ENCODE data around the gene ANGPTL4. TPM values are rescaled to one million over a fixed set of nuclear protein-coding genes. Genes with fewer than 3 reads are reported as not detected.

ANGPTL4 gene
- total and polyA plus RNA-seq, 2 of the 13 experiments (the other 11 are each of a cell fraction or from before 2014, with no cell fraction given), result 0.80 to 21.7 TPM

DNA sequence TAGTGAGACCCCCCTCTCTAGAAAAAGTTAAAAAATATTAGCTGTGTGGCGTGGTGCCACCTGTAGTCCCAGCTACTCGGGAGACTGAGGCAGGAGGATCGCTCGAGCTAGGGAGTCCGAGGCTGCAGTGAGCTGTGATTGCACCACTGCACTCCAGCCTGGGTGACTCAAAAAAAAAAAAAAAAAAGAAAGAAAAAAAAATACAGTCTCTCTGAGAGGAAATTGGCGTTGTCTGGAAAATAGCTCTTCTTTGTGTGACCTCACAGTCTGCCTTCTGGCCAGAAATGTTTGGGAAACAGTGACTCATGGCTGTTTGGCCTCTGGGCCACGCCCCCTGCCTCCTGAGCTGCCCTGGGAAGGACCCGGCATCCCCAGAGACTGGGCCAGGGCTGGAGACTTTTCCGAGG is 59.9 kb downstream of the ANGPTL4 start (continued):
- TF ChIP-seq ZNF556 (CRISPR knock-in tag; IDR thresholded peaks at IDR 0.05; ENCODE audit: borderline replicate concordance), result 0 out of 2 replicates have a peak, but pooled peaks have one; percentile 39
- TF ChIP-seq ZBTB3 (CRISPR knock-in tag; IDR thresholded peaks at IDR 0.05; ENCODE audit: borderline replicate concordance, low read depth), result peak; percentile 89
- no peak for TF ChIP-seq ZNF577 (CRISPR knock-in tag; IDR thresholded peaks at IDR 0.05; ENCODE audit: borderline replicate concordance, low read depth)
- TF ChIP-seq HNF4A (CRISPR knock-in tag; IDR thresholded peaks at IDR 0.05), result no peak
- no peak for TF ChIP-seq EZH2 (conservative IDR thresholded peaks at IDR 0.05; ENCODE audit: low read depth, low read length)
- no peak for TF ChIP-seq SMARCE1 (IDR thresholded peaks at IDR 0.05; ENCODE audit: borderline replicate concordance)
- no peak for TF ChIP-seq ZMYM4 (CRISPR knock-in tag; IDR thresholded peaks at IDR 0.05)
- no peak for TF ChIP-seq ELF4 (CRISPR knock-in tag; IDR thresholded peaks at IDR 0.05; ENCODE audit: borderline replicate concordance)
- peak; percentile 67 for TF ChIP-seq ZNF687 (CRISPR knock-in tag; IDR thresholded peaks at IDR 0.05)
- no peak for TF ChIP-seq ZNF609 (CRISPR knock-in tag; IDR thresholded peaks at IDR 0.05; ENCODE audit: borderline replicate concordance)
- TF ChIP-seq TSC22D2 (CRISPR knock-in tag; IDR thresholded peaks at IDR 0.05; ENCODE audit: borderline replicate concordance), result no peak
- no peak for TF ChIP-seq ZFP36L2 (CRISPR knock-in tag; IDR thresholded peaks at IDR 0.05)
- TF ChIP-seq ZNF329 (CRISPR knock-in tag; IDR thresholded peaks at IDR 0.05; ENCODE audit: low read depth), result no peak
- no peak for TF ChIP-seq ARNT2 (CRISPR knock-in tag; IDR thresholded peaks at IDR 0.05; ENCODE audit: low read depth)
- TF ChIP-seq AHDC1 (CRISPR knock-in tag; IDR thresholded peaks at IDR 0.05; ENCODE audit: borderline replicate concordance), result peak; percentile 46; the same call in 1 of the 2 replicates
